ENCODE data around the gene SMAD3. TPM values are rescaled to one million over a fixed set of nuclear protein-coding genes. Genes with fewer than 3 reads are reported as not detected.

The SMAD3 gene
- polyA plus RNA-seq, 1 donor from 2014 or later, result 1.0 TPM

- no peaks in the 10 kb centered on the region for H3K27me3 ChIP-seq (ENCODE audit: insufficient read depth, low read depth, low read length)
- H3K9me3 ChIP-seq (ENCODE audit: low read length), result no peaks in the 10 kb centered on the region
- no peak overlapping the region for H3K4me2 ChIP-seq (ENCODE audit: low read length)
- TF ChIP-seq REST (IDR thresholded peaks at IDR 0.05; ENCODE audit: borderline replicate concordance) (no peak), EZH2 (IDR thresholded peaks at IDR 0.05; ENCODE audit: borderline replicate concordance, insufficient read depth, low read length, poor library complexity, severe bottlenecking) (no peak), POLR2AphosphoS5 (IDR thresholded peaks at IDR 0.05) (no peak), EP300 (conservative IDR thresholded peaks at IDR 0.05; ENCODE audit: poor library complexity, severe bottlenecking) (no peak), CTCF (IDR thresholded peaks at IDR 0.05; ENCODE audit: poor library complexity, severe bottlenecking) (no peak)
- H4K20me1 ChIP-seq (ENCODE audit: insufficient read depth), result no peaks in the 10 kb centered on the region
- no peak overlapping the region for H2AFZ ChIP-seq (ENCODE audit: low read depth, low read length)
- no peaks in the 10 kb centered on the region for H3F3A ChIP-seq (ENCODE audit: insufficient read depth, low read length, poor library complexity, severe bottlenecking)
- no peak overlapping the region for H3K9ac ChIP-seq (ENCODE audit: low read length)
- H3K9me2 ChIP-seq (ENCODE audit: insufficient read depth, low read length), result no peaks in the 10 kb centered on the region
- H3K27ac ChIP-seq (ENCODE audit: low read length), result no peak overlapping the region
- no peaks in the 10 kb centered on the region for H3K36me3 ChIP-seq (ENCODE audit: insufficient read depth, low read length)
- no peak overlapping the region for H3K4me3 ChIP-seq (ENCODE audit: low read length)
- no peaks in the 10 kb centered on the region for H3K79me2 ChIP-seq (replicated peaks; ENCODE audit: insufficient read depth, low read length)
These were observed 119.0 kb downstream of the SMAD3 start for GRCh38 chr15:67184208-67184925.

GRCh38 chr15:67185051-67185450 is 119.6 kb downstream of the SMAD3 start:
- Histone ChIP-seq H3K79me2 (replicated peaks; ENCODE audit: insufficient read depth, low read length) (no peaks in the 10 kb centered on the region), H3F3A (ENCODE audit: insufficient read depth, low read length, poor library complexity, severe bottlenecking) (no peaks in the 10 kb centered on the region), H3K9me2 (ENCODE audit: insufficient read depth, low read length) (no peaks in the 10 kb centered on the region), H3K27ac (ENCODE audit: low read length) (no peak overlapping the region), H2AFZ (ENCODE audit: low read depth, low read length) (no peak overlapping the region), H3K4me2 (ENCODE audit: low read length) (no peak overlapping the region), H3K27me3 (ENCODE audit: insufficient read depth, low read depth, low read length) (no peaks in the 10 kb centered on the region), H4K20me1 (ENCODE audit: insufficient read depth) (no peaks in the 10 kb centered on the region), H3K9me3 (ENCODE audit: low read length) (no peaks in the 10 kb centered on the region), H3K4me3 (ENCODE audit: low read length) (no peak overlapping the region), H3K36me3 (ENCODE audit: insufficient read depth, low read length) (no peaks in the 10 kb centered on the region), H3K9ac (ENCODE audit: low read length) (no peak overlapping the region)
- no peak for TF ChIP-seq POLR2AphosphoS5 (IDR thresholded peaks at IDR 0.05)
- no peak for TF ChIP-seq TAF1 (IDR thresholded peaks at IDR 0.05; ENCODE audit: low read depth)
- TF ChIP-seq EP300 (conservative IDR thresholded peaks at IDR 0.05; ENCODE audit: poor library complexity, severe bottlenecking), result no peak
- TF ChIP-seq CTCF (IDR thresholded peaks at IDR 0.05; ENCODE audit: poor library complexity, severe bottlenecking), result no peak
- no peak for TF ChIP-seq SMC3 (conservative IDR thresholded peaks at IDR 0.05; ENCODE audit: poor library complexity)
- no peak for TF ChIP-seq MXI1 (conservative IDR thresholded peaks at IDR 0.05; ENCODE audit: poor library complexity, severe bottlenecking)
- no peak for TF ChIP-seq EZH2 (IDR thresholded peaks at IDR 0.05; ENCODE audit: borderline replicate concordance, insufficient read depth, low read length, poor library complexity, severe bottlenecking)
- no peak for TF ChIP-seq REST (IDR thresholded peaks at IDR 0.05; ENCODE audit: borderline replicate concordance)
- TF ChIP-seq RAD21 (conservative IDR thresholded peaks at IDR 0.05), result no peak

Data from neural cell (in vitro differentiated cells).